Nephron (organoid): ENCODE measurements around the gene MGAT2.

Experiments
- H3K27ac Mint-ChIP-seq, 3 experiments: 2 replicates each; pipeline ENCODE4 v1.8.0; 2020; ENCODE audit warnings: mixed read lengths in 3 of 3, mild to moderate bottlenecking in 2 of 3, moderate library complexity in 1 of 3
- H3K27me3 Mint-ChIP-seq: 2 replicates; pipeline ENCODE4 v1.8.0; 2021; ENCODE audit warnings: low read depth, mild to moderate bottlenecking, moderate library complexity, mixed read lengths
- H3K36me3 Mint-ChIP-seq: 2 replicates; pipeline ENCODE4 v1.8.0; 2020; ENCODE audit warnings: low read depth, mixed read lengths
- H3K4me1 Mint-ChIP-seq: 2 replicates; pipeline ENCODE4 v1.8.0; 2020; ENCODE audit warnings: mixed read lengths
- H3K4me3 Mint-ChIP-seq, 3 experiments: 2 replicates each; pipeline ENCODE4 v1.8.0; 2020; ENCODE audit warnings: mild to moderate bottlenecking in 3 of 3, mixed read lengths in 3 of 3, moderate library complexity in 2 of 3
- H3K9me3 Mint-ChIP-seq: 2 replicates; pipeline ENCODE4 v1.8.0; 2020; ENCODE audit warnings: mixed read lengths
- CTCF ChIP-seq, 3 experiments: fragments of 200-600 bp; sonication (generic); IDR thresholded peaks; one replicate each; pipeline ENCODE4 v1.5.0; 2021; ENCODE audit warnings: antibody characterized with exemption in 3 of 3; ENCODE audit not compliant: unreplicated experiment in 3 of 3

MGAT2 gene

GRCh38 chr14:49620182-49621113, at the start of gene MGAT2, which contains the start of gene RPL36AL:
Gene MGAT2, plus strand, starts transcription at chr14:49620799. Its CDS starts 470 bp downstream, at chr14:49621269.
Gene RPL36AL, minus strand, starts transcription at chr14:49620626. Its CDS starts 1,522 bp downstream, at chr14:49619104.
- Mint-ChIP-seq H3K4me1 (peaks cover 37% of the 10 kb centered on the region), H3K9me3 (no peaks in the 10 kb centered on the region), H3K27me3 (no peaks in the 10 kb centered on the region), H3K4me3 (peak within 1 kb of the TSS; percentile 96 to 98 (median 98)), H3K36me3 (peaks cover 33% of the 10 kb centered on the region), H3K27ac (peak within 1 kb of the TSS; percentile 99 to 100 (median 100))
- TF ChIP-seq CTCF (IDR thresholded peaks at IDR 0.05; ENCODE audit: unreplicated experiment in 3 of 3) = peak in 1 of 3 experiments; percentile 40

GRCh38 chr14:49574038-49574437, 46.6 kb upstream of the MGAT2 start:
- H3K27me3 Mint-ChIP-seq = no peaks in the 10 kb centered on the region
- H3K27ac Mint-ChIP-seq = no peak overlapping the region
- peaks cover 62% of the 10 kb centered on the region for H3K36me3 Mint-ChIP-seq
- no peak for TF ChIP-seq CTCF (IDR thresholded peaks at IDR 0.05; ENCODE audit: unreplicated experiment in 3 of 3)
- no peak overlapping the region for H3K4me3 Mint-ChIP-seq
- no peaks in the 10 kb centered on the region for H3K4me1 Mint-ChIP-seq
- no peaks in the 10 kb centered on the region for H3K9me3 Mint-ChIP-seq

- no peaks in the 10 kb centered on the region for H3K27me3 Mint-ChIP-seq
- TF ChIP-seq CTCF (IDR thresholded peaks at IDR 0.05; ENCODE audit: unreplicated experiment in 3 of 3) = no peak
- no peak overlapping the region for H3K4me3 Mint-ChIP-seq
- no peak overlapping the region for H3K27ac Mint-ChIP-seq
- H3K4me1 Mint-ChIP-seq = peaks cover 19% of the 10 kb centered on the region
- H3K36me3 Mint-ChIP-seq = peaks cover 61% of the 10 kb centered on the region
- H3K9me3 Mint-ChIP-seq = no peaks in the 10 kb centered on the region
Observed at GRCh38 chr14:49578141-49578540, 42.5 kb upstream of the MGAT2 start.

GRCh38 chr14:49579841-49580240, 40.8 kb upstream of the MGAT2 start:
- peaks cover 30% of the 10 kb centered on the region for H3K4me1 Mint-ChIP-seq
- no peaks in the 10 kb centered on the region for H3K9me3 Mint-ChIP-seq
- TF ChIP-seq CTCF (IDR thresholded peaks at IDR 0.05; ENCODE audit: unreplicated experiment in 3 of 3) = no peak
- no peaks in the 10 kb centered on the region for H3K27me3 Mint-ChIP-seq
- no peak overlapping the region for H3K4me3 Mint-ChIP-seq
- no peak overlapping the region for H3K27ac Mint-ChIP-seq
- peaks cover 61% of the 10 kb centered on the region for H3K36me3 Mint-ChIP-seq

GRCh38 chr14:49581209-49582112, 39.1 kb upstream of the MGAT2 start:
- no peak for TF ChIP-seq CTCF (IDR thresholded peaks at IDR 0.05; ENCODE audit: unreplicated experiment in 3 of 3)
- peaks cover 60% of the 10 kb centered on the region for H3K36me3 Mint-ChIP-seq

More at GRCh38 chr14:49581209-49582112, 39.1 kb upstream of the MGAT2 start:
- Mint-ChIP-seq H3K4me1 (peaks cover 36% of the 10 kb centered on the region), H3K27ac (peak overlapping the region in 2 of 3 experiments; percentile 0 to 22), H3K27me3 (no peaks in the 10 kb centered on the region), H3K4me3 (peak overlapping the region in 1 of 3 experiments; percentile 3), H3K9me3 (no peaks in the 10 kb centered on the region)
